AG10803 (cell line): Measurements from ENCODE around the gene GRID1.

Experiments
- DNase-seq: peaks from one replicate; pipeline ENCODE4 v3.0.0; 2010; ENCODE audit warnings: low read depth
- H3K4me3 ChIP-seq: 2 replicates; pipeline ENCODE4 v1.5.1; 2011; ENCODE audit warnings: mild to moderate bottlenecking, low read length, control low read depth
- CTCF ChIP-seq: conservative IDR thresholded peaks from 2 replicates; pipeline ENCODE4 v1.5.1; 2011; ENCODE audit warnings: mild to moderate bottlenecking, low read length, control low read depth, inconsistent platforms

GRID1 gene

GRCh38 chr10:86170255-86171108 is 196.1 kb downstream of the GRID1 start:
- no peak overlapping the region for H3K4me3 ChIP-seq
- no peak for TF ChIP-seq CTCF
- no peak for DNase-seq

GRCh38 chr10:86169506-86170254 is 196.9 kb downstream of the GRID1 start:
- TF ChIP-seq CTCF = no peak
- H3K4me3 ChIP-seq = no peak overlapping the region
- no peak for DNase-seq

GRCh38 chr10:86169066-86169465 is 197.5 kb downstream of the GRID1 start:
- no peak for DNase-seq
- no peak overlapping the region for H3K4me3 ChIP-seq
- TF ChIP-seq CTCF = no peak

GRCh38 chr10:86168256-86168655 is 198.3 kb downstream of the GRID1 start:
- no peak for DNase-seq
- no peak overlapping the region for H3K4me3 ChIP-seq
- no peak for TF ChIP-seq CTCF

GRCh38 chr10:86167762-86168128 is 198.8 kb downstream of the GRID1 start:
- H3K4me3 ChIP-seq = no peak overlapping the region
- no peak for DNase-seq
- no peak for TF ChIP-seq CTCF

- DNase-seq = no peak
- H3K4me3 ChIP-seq = no peak overlapping the region
- no peak for TF ChIP-seq CTCF
Measured at GRCh38 chr10:86167121-86167761, 199.4 kb downstream of the GRID1 start.
